Glutamatergic neuron (in vitro differentiated cells): Measurements from ENCODE around the gene AHNAK. TPM values are rescaled to one million over a fixed set of nuclear protein-coding genes. Genes with fewer than 3 reads are reported as not detected.

ENCODE experiments used
- DNase-seq: peaks from one replicate; pipeline ENCODE4 v3.0.0; 2022
- H3K27ac Mint-ChIP-seq: one replicate; pipeline ENCODE4 v1.8.0; 2020; ENCODE audit warnings: mild to moderate bottlenecking, mixed read lengths, inconsistent platforms; ENCODE audit not compliant: unreplicated experiment
- H3K27me3 Mint-ChIP-seq: one replicate; pipeline ENCODE4 v1.8.0; 2020; ENCODE audit warnings: mild to moderate bottlenecking, moderate library complexity, mixed read lengths, inconsistent platforms; ENCODE audit not compliant: unreplicated experiment
- H3K36me3 Mint-ChIP-seq: one replicate; pipeline ENCODE4 v1.8.0; 2020; ENCODE audit warnings: mild to moderate bottlenecking, mixed read lengths, inconsistent platforms; ENCODE audit not compliant: unreplicated experiment
- H3K4me1 Mint-ChIP-seq: one replicate; pipeline ENCODE4 v1.8.0; 2020; ENCODE audit warnings: mild to moderate bottlenecking, low read depth, mixed read lengths, inconsistent platforms; ENCODE audit not compliant: unreplicated experiment
- H3K4me3 Mint-ChIP-seq: one replicate; pipeline ENCODE4 v1.8.0; 2020; ENCODE audit warnings: mild to moderate bottlenecking, mixed read lengths, inconsistent platforms; ENCODE audit not compliant: unreplicated experiment
- H3K9me3 Mint-ChIP-seq: one replicate; pipeline ENCODE4 v1.8.0; 2020; ENCODE audit warnings: mild to moderate bottlenecking, moderate library complexity, mixed read lengths, inconsistent platforms; ENCODE audit not compliant: unreplicated experiment
- total RNA-seq: library from RNA; stranded (reverse); fragmentation: NEBNext Ultra II Directional; extraction: Animal tissue kit (Norgen Biotek cat#: 25700); gene quantifications from one replicate; pipeline ENCODE4 v1.2.1, GENCODE V29; 2021; ENCODE audit not compliant: unreplicated experiment
- TF ChIP-seq, protein P1 (sequence below): fragments of 200-600 bp; sonication (generic); IDR thresholded peaks from one replicate; pipeline ENCODE4 v1.5.0; 2021; ENCODE audit not compliant: partially characterized antibody, unreplicated experiment

AHNAK gene
- total RNA-seq, 1 donor from 2014 or later = 4.5 TPM

DNA sequence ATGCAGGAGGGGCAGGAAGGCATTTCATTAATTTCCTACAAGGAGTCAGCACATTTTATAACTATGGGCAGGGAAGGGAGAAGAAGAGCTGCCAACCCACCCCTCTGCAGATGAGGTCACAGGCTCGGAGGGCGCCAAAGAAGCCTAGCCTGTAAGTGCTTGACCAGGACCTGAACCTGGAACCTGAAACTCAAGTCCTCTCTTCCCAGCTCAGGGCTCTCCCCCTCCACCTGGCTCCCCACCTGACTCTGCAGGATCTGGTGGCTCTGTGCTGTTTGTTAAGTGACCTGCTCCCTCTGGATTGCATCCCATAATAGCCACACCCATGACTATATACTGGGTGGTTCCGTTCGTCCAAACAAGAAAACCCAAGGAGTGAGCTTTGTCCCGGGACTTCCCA lies 100.5 kb downstream of the AHNAK start:
- H3K4me1 Mint-ChIP-seq = peaks cover 5% of the 10 kb centered on the region
- H3K27me3 Mint-ChIP-seq = peaks cover 7% of the 10 kb centered on the region
- DNase-seq = no peak
- peaks cover 2% of the 10 kb centered on the region for H3K9me3 Mint-ChIP-seq
- no peak overlapping the region for H3K4me3 Mint-ChIP-seq
- no peaks in the 10 kb centered on the region for H3K36me3 Mint-ChIP-seq
- H3K27ac Mint-ChIP-seq = no peak overlapping the region
- TF ChIP-seq, protein P1, sequence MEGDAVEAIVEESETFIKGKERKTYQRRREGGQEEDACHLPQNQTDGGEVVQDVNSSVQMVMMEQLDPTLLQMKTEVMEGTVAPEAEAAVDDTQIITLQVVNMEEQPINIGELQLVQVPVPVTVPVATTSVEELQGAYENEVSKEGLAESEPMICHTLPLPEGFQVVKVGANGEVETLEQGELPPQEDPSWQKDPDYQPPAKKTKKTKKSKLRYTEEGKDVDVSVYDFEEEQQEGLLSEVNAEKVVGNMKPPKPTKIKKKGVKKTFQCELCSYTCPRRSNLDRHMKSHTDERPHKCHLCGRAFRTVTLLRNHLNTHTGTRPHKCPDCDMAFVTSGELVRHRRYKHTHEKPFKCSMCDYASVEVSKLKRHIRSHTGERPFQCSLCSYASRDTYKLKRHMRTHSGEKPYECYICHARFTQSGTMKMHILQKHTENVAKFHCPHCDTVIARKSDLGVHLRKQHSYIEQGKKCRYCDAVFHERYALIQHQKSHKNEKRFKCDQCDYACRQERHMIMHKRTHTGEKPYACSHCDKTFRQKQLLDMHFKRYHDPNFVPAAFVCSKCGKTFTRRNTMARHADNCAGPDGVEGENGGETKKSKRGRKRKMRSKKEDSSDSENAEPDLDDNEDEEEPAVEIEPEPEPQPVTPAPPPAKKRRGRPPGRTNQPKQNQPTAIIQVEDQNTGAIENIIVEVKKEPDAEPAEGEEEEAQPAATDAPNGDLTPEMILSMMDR = no peak

DNA sequence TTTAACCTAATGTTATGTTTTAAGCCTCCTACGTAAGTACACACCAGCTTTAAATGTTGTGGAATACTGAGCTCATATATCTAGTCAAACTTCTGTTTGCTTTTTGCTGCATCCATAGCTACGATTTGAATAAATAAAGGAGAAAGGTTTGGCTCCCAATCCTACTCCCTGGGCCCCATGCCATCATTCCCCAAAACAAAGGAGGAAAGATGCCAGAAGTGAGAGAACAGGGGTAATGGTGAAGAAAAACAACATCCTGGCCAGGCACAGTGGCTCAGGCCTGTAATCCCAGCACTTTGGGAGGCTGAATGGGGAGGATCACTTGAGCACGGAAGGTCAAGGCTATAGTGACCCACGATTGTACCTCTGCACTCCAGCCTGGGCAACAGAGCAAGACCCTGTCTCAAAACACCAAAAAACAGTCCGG lies 101.3 kb downstream of the AHNAK start:
- Mint-ChIP-seq H3K4me1 (peaks cover 5% of the 10 kb centered on the region), H3K36me3 (no peaks in the 10 kb centered on the region), H3K27me3 (peaks cover 7% of the 10 kb centered on the region), H3K27ac (no peak overlapping the region), H3K9me3 (peaks cover 2% of the 10 kb centered on the region), H3K4me3 (no peak overlapping the region)
- DNase-seq = no peak
- TF ChIP-seq, protein P1 = no peak

DNA sequence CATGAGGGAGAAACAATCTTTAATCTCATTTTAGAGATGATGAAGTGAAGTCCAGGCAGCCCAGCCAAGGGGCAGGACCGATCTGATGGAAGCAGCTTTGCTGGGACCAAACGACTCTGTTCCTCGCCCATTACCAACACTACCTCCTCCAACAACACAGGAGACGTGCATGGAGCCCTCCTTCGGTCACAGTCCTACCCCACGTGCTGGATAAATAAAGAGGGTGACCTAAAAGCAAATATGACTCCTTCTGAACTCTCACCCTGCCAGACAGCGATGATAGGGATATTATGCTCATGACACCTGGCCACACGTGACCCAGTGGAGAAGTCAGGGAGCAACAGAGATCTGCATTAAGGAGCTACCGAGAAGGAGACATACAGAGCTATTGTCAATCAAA lies 101.8 kb downstream of the AHNAK start:
- Mint-ChIP-seq H3K4me1 (peaks cover 5% of the 10 kb centered on the region), H3K36me3 (no peaks in the 10 kb centered on the region), H3K9me3 (peaks cover 2% of the 10 kb centered on the region), H3K27me3 (peaks cover 7% of the 10 kb centered on the region), H3K4me3 (no peak overlapping the region), H3K27ac (no peak overlapping the region)
- DNase-seq = no peak
- TF ChIP-seq, protein P1 = no peak

DNA sequence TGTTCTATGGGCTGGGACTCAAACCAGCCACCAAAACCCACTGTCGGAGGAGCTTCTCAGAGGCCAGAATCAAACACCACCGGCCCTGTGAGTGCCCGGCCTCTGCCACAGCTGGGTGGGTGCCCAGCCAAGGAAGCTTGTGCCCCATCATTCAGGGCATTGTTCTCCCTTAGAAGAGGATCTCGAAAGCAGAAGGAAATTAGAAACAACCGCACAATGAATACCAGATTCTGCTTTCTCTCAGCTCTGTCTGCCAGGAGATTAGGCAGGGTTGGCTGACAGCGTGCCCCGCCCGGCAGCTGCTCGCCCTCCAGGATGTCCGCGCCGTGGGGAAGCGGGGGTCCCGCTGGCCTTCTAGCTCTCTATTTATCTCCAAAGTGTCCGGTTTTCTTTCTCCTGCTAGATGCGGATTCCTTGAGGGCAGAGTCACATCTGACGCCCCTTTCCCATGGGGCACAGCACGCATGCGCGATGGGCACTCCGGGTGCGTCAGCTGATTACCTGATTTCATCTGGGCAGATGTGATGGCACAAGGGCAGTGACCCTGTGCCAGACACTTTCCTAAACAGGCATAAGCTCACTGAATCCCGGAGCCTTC lies 102.3 kb downstream of the AHNAK start:
- Mint-ChIP-seq H3K4me1 (peaks cover 5% of the 10 kb centered on the region), H3K27ac (no peak overlapping the region), H3K27me3 (peaks cover 7% of the 10 kb centered on the region), H3K4me3 (no peak overlapping the region), H3K36me3 (no peaks in the 10 kb centered on the region), H3K9me3 (peaks cover 2% of the 10 kb centered on the region)
- TF ChIP-seq, protein P1 = no peak
- DNase-seq = no peak

DNA sequence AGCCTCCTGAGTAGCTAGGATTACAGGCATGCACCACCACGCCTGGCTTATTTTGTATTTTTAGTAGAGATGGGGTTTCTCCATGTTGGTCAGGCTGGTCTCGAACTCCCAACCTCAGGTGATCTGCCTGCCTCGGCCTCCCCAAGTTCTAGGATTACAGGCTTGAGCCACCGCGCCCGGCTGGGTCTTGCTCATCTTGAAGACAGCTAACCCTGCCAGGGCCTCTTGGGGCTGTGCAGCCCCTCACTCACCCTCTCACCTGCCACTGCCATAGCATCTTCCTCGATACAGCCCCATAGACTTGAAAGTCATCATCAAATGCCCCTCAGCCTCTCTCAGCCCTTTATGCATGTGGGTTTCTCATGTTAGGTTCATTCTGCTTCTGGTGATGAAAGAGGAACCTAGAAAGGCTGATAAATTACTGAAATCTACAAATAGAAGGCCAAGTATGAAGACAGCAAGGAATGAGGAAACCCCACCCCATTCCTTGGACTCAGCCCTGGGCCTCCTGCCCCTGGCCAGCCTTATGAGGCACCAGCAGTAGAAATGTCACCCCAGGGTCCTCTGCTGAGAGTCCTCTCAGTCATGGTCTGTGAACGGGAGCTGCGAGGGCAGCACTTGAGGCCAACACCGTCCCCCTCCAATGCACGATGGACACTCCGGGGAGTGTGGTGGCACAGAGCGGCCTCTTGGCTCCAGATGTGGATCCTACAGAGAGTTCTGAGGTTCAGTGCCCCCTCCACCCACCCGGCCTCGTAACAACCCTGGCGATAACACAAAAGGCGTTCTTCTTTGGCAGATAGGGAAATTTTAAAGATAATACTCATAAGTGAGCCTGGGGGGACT lies 103.0 kb downstream of the AHNAK start:
- Mint-ChIP-seq H3K36me3 (no peaks in the 10 kb centered on the region), H3K9me3 (no peaks in the 10 kb centered on the region), H3K4me3 (no peak overlapping the region), H3K27ac (no peak overlapping the region), H3K27me3 (peaks cover 7% of the 10 kb centered on the region), H3K4me1 (peaks cover 5% of the 10 kb centered on the region)
- no peak for DNase-seq
- TF ChIP-seq, protein P1 = no peak
